GM21390 (cell line): ENCODE results near the gene TRAPPC2L.

Source experiments
- ATAC-seq: cut with Tn5 transposase; IDR thresholded peaks from one replicate; pipeline ENCODE4 v1.9.1; 2021; ENCODE audit not compliant: unreplicated experiment

TRAPPC2L gene

DNA sequence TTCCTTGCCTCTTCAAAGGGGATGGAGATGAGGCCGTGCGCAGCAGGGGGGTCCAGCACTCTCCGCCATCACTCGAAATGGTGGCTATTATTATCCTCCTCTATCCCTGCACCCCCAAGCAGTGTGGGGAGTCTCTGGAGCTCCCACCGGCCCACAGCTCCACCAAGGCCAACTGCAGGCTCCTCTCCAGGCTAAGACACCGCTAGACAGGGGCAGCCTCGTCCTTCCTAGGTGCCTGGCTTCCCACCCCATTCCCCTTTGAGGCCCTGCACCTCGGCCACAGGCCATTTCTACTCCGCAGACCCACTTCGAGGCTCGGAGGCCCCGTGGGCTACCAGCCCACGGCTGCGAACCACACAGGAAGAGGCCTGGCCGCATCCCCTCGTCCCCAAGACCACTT lies 49.1 kb downstream of the TRAPPC2L start:
- ATAC-seq = no peak

DNA sequence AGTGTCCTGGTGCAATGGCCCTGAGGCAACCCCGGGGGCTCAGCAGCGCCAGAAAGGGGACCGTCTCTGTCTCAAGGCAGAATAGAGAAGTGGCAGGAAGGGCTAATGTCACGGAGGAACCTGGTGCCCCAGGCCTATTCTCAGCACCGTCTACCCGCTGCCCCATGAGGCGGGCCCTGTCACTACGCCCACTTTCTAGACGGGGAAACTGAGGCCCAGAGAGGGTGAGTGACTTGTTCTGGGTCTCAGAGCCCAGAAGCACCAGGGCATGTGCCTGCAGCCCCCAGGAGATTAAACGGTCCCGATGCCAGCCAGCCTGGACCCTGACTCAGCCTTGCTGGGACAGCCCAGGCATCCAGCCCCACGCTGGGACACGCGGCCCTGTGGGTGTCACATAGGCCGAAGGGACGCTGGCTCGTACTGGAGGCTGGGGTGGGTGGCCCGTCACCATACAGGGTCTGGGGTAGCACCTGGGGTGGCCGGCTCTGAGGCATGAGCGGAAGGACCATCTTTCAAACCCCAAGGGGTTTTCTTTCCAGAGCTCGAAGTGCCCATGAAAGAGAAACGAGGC lies 49.7 kb downstream of the TRAPPC2L start:
- no peak for ATAC-seq

DNA sequence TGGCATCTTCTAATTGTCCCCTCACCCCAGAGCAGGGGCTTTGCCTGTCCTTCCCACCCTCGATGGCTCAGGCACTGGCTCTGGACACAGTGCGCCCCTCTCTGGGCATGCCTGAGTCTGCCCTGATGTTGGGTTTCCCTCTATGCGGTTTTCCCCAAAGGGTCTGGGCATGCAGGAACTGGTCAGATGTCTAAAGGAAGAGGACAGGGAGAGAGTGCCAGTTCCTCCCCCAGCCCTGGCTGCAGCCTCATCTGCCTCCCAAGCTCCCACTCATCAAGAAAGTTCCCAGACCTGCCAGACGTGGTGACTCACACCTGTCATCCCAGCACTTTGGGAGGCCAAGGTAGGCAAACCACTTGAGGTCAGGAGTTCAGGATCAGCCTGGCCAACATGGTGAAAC lies 50.8 kb downstream of the TRAPPC2L start:
- no peak for ATAC-seq

DNA sequence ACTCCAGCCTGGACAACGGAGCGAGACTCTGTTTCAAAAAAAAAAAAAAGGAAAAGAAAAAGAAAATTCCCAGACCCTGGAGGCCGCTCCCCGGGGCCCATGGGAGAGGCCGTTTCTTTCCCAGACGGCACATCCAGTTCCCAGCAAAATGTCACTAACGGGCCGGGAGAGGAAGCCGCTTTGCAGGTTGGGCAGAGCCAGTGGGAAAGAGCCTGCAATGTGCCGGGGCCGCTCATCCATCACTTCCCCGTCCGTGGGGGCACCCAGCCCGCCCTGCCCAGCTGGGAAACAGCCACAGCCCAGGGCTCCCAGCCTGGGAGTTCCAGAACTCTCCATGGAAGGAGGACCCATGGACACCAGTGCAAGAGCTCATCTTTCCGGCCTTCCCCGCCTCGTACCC lies 51.4 kb downstream of the TRAPPC2L start:
- no peak for ATAC-seq

DNA sequence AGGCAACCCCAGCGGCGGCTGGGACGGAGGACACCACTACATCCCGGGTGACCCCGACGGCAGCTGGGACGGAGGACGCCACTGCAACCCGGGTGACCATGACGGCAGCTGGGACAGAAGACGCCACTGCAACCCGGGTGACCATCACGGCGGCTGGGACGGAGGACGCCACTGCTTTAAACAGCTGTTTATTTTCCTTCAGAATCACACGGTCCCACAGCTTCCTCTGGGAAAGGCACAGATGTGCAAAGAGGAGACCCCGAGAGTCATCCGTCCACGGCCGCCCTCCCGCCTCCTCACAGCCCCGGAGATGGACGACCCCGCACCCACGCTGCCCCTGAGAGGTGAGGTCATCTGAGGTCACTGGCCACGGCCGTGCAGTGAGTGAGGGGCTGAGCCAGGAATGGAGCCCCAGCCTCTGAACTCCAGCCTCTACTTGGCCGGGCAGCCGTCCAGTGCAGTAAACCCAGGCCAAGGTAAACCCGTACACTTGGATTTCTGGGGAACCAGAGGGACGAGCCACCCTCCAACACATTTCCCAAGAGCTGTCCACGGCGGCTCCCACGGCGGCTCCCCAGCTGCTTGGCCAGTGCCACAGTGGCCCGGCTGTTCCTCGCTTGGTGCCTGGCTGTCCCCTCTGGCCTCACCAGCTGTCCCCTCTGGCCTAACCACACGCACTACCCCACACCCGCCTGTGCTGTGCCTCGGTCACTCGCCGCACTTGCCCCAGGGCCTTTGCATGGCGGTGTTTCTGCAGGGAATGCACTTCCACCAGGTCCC lies 52.7 kb downstream of the TRAPPC2L start:
- ATAC-seq = no peak

DNA sequence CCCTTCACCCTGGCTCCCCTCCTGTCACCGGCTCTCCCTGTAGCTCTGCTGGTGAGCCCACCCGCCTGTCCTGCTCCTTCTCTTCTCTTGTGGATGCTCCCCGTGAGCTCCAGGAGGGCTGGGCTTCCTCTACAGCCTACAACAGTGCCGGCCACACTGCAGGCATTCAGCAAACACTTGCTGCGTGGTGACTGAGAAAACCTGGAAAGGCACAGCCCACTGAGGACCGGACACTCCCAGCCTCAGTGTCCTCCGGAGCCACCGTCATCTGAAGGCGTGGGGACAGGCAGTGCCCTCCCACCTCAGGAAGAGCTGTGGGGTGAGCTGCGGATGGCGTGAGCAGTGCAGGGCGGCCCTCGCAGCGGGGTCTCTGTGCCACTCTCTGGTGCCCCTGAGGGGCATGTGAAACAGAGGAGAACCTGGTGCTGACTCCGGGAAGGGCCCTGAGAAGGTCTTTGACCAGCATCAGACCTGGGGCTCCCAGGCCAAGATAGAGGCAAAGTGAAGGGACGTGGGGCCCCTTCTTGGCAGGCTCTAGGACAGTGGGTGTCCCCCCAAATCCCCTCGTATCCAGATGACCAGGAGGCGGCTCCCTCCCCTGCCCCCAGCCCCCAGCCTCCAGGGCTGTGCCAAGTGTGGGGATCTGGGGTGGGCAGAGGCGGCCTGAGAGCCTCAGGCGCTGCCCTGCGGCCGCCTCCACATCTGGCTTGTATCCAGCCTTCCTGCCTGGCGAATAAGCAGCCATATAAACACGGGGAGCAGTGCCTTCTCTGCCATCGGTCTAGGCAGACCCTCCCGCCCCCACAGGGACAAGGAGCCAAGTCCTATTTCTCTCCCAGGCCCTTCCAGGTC lies 53.6 kb downstream of the TRAPPC2L start:
- ATAC-seq = no peak

DNA sequence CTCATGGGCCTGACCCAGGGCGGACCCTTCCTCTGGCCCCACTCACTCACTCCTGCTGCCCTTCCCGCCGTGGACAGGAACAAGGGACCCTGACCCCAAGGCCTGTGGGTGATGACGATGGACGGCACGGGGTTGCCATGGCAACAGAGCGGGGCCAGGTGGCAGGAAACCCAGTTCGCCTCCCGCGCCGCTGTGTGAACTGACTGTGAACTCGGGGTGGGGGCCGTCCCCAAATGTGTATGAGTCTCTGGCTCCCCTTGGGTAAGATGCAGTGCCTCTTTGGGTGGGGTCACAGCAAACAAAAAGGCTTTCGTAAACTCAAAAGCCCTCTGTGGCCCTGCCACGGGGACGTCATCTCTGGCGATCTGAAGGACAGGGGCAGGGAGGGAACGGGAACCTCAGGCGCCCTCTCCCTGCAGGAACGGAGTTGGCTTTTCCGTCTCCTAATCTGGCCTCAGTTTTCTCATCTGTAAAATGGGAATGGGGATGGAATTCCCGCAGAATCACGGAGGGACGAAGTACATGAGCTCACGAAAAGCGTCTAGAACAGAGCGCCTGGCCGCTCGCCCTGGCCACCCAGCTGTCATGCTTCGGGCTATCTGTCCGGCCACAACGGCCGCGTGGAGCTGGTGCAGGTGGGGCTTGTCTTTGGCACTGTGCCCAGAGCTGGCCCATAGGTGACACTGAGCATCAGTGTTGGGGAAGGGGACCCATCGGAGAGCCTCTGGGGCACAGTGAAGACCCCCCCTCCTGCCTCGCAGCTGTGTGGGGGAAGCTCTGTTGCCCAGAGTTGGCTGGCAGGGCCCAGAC lies 54.4 kb downstream of the TRAPPC2L start:
- ATAC-seq = no peak

DNA sequence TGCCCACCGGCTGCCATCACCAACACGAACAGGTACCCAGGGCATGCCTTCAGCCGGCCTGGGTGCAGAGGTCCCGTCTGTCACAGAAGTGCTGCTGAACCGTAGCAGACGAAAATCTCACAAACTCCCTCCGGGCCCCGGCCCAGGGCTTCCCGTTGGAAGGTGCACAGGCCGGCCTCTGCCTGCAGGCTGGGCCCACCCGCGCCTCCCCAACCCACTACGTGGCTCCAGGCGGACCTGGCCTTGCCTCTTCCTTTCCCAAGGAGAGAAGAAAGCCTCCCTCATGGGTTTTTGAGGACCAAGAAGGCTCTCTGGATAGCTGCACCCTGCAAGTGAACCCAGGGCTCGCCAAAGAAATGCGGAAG lies 55.0 kb downstream of the TRAPPC2L start:
- no peak for ATAC-seq
